Keratinocyte (primary cell): ENCODE measurements around the gene AGR2. TPM values are rescaled to one million over a fixed set of nuclear protein-coding genes. Genes with fewer than 3 reads are reported as not detected.

Experiments used
- DNase-seq: peaks from one replicate; pipeline ENCODE4 v3.0.0-alpha.2; 2011; ENCODE audit warnings: low read depth, missing footprints, low spot score
- FAIRE-seq: peaks from 2 replicates; lab custom pipeline; 2011; peaks lifted over from hg19 to GRCh38; lab: Jason Lieb, UNC
- H2AFZ ChIP-seq: 2 replicates; pipeline ENCODE4 v1.6.0; 2012; ENCODE audit warnings: low read length, control low read depth, inconsistent platforms; ENCODE audit not compliant: control insufficient read depth
- H3K27ac ChIP-seq: 2 replicates; pipeline ENCODE4 v1.5.1; 2011; ENCODE audit warnings: low read length; ENCODE audit not compliant: control insufficient read depth, insufficient read depth
- H3K27me3 ChIP-seq: 3 replicates; pipeline ENCODE4 v1.6.0; 2011; ENCODE audit warnings: low read length; ENCODE audit not compliant: control insufficient read depth, insufficient read depth; ENCODE audit errors: extremely low read depth
- H3K36me3 ChIP-seq, 2 experiments: 2 replicates in 1 of 2; 3 replicates in 1 of 2; pipeline ENCODE4 v1.5.1; 2011; ENCODE audit warnings: low read length in 2 of 2, mild to moderate bottlenecking in 1 of 2; ENCODE audit not compliant: control insufficient read depth in 2 of 2, insufficient read depth in 2 of 2; ENCODE audit errors: extremely low read depth in 1 of 2
- H3K4me1 ChIP-seq: 3 replicates; pipeline ENCODE4 v1.5.1; 2011; ENCODE audit warnings: low read length; ENCODE audit not compliant: control insufficient read depth, insufficient read depth; ENCODE audit errors: extremely low read depth
- H3K4me2 ChIP-seq: 3 replicates; pipeline ENCODE4 v1.6.0; 2011; ENCODE audit warnings: low read depth, low read length; ENCODE audit not compliant: control insufficient read depth, insufficient read depth; ENCODE audit errors: extremely low read depth
- H3K4me3 ChIP-seq, 3 experiments: fragments of 200-600 bp in 1 of 3; sonication (generic) in 1 of 3; 2 replicates in 2 of 3; 3 replicates in 1 of 3; pipeline ENCODE4 v1.5.1; 2011 to 2016; ENCODE audit warnings: low read length in 3 of 3, mild to moderate bottlenecking in 3 of 3, control low read depth in 2 of 3, inconsistent platforms in 1 of 3, low read depth in 1 of 3, mixed read lengths in 1 of 3, mixed run types in 1 of 3, moderate library complexity in 1 of 3; ENCODE audit not compliant: control insufficient read depth in 2 of 3, insufficient read depth in 2 of 3; ENCODE audit errors: extremely low read depth in 1 of 3
- H3K79me2 ChIP-seq: 2 replicates; pipeline ENCODE4 v1.6.0; 2012; ENCODE audit warnings: low read length; ENCODE audit not compliant: control insufficient read depth, insufficient read depth
- H3K9ac ChIP-seq: 3 replicates; pipeline ENCODE4 v1.6.0; 2011; ENCODE audit warnings: low read length; ENCODE audit not compliant: control insufficient read depth, insufficient read depth; ENCODE audit errors: extremely low read depth
- H3K9me1 ChIP-seq: 3 replicates; pipeline ENCODE4 v1.6.0; 2011; ENCODE audit warnings: low read length; ENCODE audit not compliant: control insufficient read depth, insufficient read depth; ENCODE audit errors: extremely low read depth
- H3K9me3 ChIP-seq: 2 replicates; pipeline ENCODE4 v1.5.1; 2012; ENCODE audit warnings: low read depth, low read length; ENCODE audit not compliant: control insufficient read depth
- H4K20me1 ChIP-seq: 3 replicates; pipeline ENCODE4 v1.6.0; 2011; ENCODE audit warnings: low read length; ENCODE audit not compliant: control insufficient read depth, insufficient read depth; ENCODE audit errors: extremely low read depth
- CTCF ChIP-seq, 3 experiments: IDR thresholded peaks in 1 of 3; conservative IDR thresholded peaks in 1 of 3; optimal IDR thresholded peaks in 1 of 3; 2 replicates in 2 of 3; 3 replicates in 1 of 3; pipeline versions ENCODE3 to v1.5.1; 2011; ENCODE audit warnings: low read length in 3 of 3, mild to moderate bottlenecking in 3 of 3, moderate library complexity in 2 of 3, control low read depth in 1 of 3, inconsistent platforms in 1 of 3; ENCODE audit not compliant: insufficient read depth in 2 of 3; ENCODE audit errors: extremely low read depth in 1 of 3
- EZH2 ChIP-seq: IDR thresholded peaks from one replicate; pipeline ENCODE4 v1.6.1; 2012; ENCODE audit warnings: inconsistent platforms, mild to moderate bottlenecking, low read length, moderate library complexity
- dilution Hi-C: fragments of 300-500 bp; cut with MboI; formaldehyde crosslinking; loops from one replicate; pipeline ENCODE4 v1.7.0; 2020; ENCODE audit warnings: low sequenced_read_pairs; ENCODE audit not compliant: extremely low pct_ligation_motif_present
- polyA plus RNA-seq, 5 experiments: library from polyadenylated mRNA; depleted of rRNA in 3 of 5; stranded (reverse) in 3 of 5; stranded (forward) in 1 of 5; unstranded in 1 of 5; fragments of >200 nt; gene quantifications; 1 replicate in 1 of 5; 2 replicates in 3 of 5; 3 replicates in 1 of 5; pipeline versions ENCODE4 v1.2.1 to v1.2.3, GENCODE V29; 2011 to 2012; ENCODE audit warnings: missing spikeins in 2 of 5, low read depth in 1 of 5, low replicate concordance in 1 of 5

AGR2 gene
- polyA plus RNA-seq, 1 donor (not counting 4 experiments of a cell fraction or from before 2014, with no cell fraction given) = 2.3 TPM

GRCh38 chr7:16794986-16795385 is 9.8 kb downstream of the AGR2 start:
- Histone ChIP-seq H4K20me1 (no peaks in the 10 kb centered on the region), H3K9me1 (no peaks in the 10 kb centered on the region), H3K4me3 (no peak overlapping the region), H3K36me3 (no peaks in the 10 kb centered on the region), H3K9me3 (no peaks in the 10 kb centered on the region), H3K4me1 (no peaks in the 10 kb centered on the region), H3K4me2 (no peak overlapping the region), H3K9ac (no peak overlapping the region), H2AFZ (no peak overlapping the region), H3K27me3 (no peaks in the 10 kb centered on the region), H3K27ac (no peak overlapping the region), H3K79me2 (no peaks in the 10 kb centered on the region)
- TF ChIP-seq CTCF (optimal IDR thresholded peaks at IDR 0.05 in 1 of 3, IDR thresholded peaks at IDR 0.05 in 1 of 3, conservative IDR thresholded peaks at IDR 0.05 in 1 of 3; ENCODE audit: extremely low read depth in 1 of 3, insufficient read depth in 2 of 3, low read length in 3 of 3) (no peak), EZH2 (no peak)
- FAIRE-seq (no peak), DNase-seq (no peak)
- dilution Hi-C loops = no loop called here

DNA sequence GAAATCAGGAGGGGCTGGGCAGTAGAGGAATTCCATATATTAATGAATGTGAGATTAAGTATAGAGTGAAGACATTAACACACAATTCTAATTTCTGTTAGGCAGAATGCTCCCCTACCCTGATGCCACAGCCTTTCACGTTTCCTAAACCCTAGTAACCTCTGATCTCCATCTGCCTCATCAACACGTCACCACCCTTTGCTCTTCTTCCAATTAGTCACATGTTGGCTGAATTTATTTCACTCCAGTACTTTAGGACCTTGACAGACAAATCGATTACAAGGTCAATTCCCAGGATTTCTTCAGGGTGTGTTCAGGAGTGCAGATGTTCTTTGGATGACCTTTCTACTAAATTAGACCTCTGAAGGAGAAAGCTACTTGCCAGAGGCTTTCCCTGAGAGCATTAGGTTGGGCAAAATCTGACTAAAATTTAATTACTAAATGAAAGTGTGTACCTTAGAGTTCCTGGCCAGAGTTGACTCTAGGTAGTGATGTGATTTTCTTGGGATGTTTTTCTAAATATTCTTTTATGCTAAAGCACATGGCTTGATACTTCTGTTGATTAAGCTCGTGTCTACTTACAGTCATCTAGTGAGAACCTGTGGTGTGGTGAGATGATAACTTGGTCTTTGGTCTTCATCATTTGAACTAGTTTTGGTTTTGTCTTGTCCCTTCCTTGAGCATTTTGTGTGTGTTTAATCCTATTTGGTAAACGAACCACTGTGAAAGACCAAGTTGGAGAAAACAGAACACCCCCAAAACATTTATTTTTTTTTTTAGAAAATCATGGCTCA is 12.7 kb downstream of the AGR2 start:
- no peaks in the 10 kb centered on the region for H3K27me3 ChIP-seq
- no peaks in the 10 kb centered on the region for H3K9me3 ChIP-seq
- FAIRE-seq (no peak), DNase-seq (no peak)
- no peaks in the 10 kb centered on the region for H3K9me1 ChIP-seq
- no peak overlapping the region for H3K4me3 ChIP-seq
- TF ChIP-seq EZH2 (no peak), CTCF (optimal IDR thresholded peaks at IDR 0.05 in 1 of 3, IDR thresholded peaks at IDR 0.05 in 1 of 3, conservative IDR thresholded peaks at IDR 0.05 in 1 of 3; ENCODE audit: extremely low read depth in 1 of 3, insufficient read depth in 2 of 3, low read length in 3 of 3) (no peak)
- H3K27ac ChIP-seq = no peak overlapping the region
- H3K4me1 ChIP-seq = no peaks in the 10 kb centered on the region
- H2AFZ ChIP-seq = no peak overlapping the region
- H3K79me2 ChIP-seq = no peaks in the 10 kb centered on the region
- H3K36me3 ChIP-seq = no peaks in the 10 kb centered on the region
- dilution Hi-C loops = no loop called here
- H4K20me1 ChIP-seq = no peaks in the 10 kb centered on the region
- H3K9ac ChIP-seq = no peak overlapping the region
- no peak overlapping the region for H3K4me2 ChIP-seq
